ENCODE results near the gene ITM2B.
A peak's percentile ranks its signal among the peaks of the same experiment; 100 is the strongest.
"Not testable (repeated sequence)": the region's sequence is repeated elsewhere in the genome, so short reads cannot be mapped to it uniquely, and the experiment has no call there.

ITM2B gene

GRCh38 chr13:48230541-48230940 lies 2.5 kb upstream of the ITM2B start:
- DNase-seq, result no peak

GRCh38 chr13:48231080-48231479 lies 1.9 kb upstream of the ITM2B start:
- no peak for DNase-seq

DNA sequence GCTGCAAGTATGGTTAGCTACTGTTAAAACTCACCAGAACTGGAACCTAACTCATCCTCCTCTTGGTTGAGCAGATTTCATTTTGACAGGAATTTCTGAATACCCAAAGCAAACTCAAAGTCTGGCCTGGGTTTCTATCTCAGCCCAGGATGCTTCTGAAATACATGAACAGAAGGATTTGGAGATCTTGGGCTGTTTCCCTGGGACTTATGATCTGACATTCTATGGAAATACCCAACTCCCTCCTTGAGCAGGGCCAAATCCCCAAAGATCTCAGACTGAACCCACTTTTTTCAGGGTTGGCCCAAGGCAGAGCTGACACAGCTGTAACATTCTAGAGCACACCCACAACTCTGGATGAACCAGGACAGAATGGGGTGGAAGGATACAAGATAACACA lies 1.1 kb upstream of the ITM2B start:
- no peak for DNase-seq

DNA sequence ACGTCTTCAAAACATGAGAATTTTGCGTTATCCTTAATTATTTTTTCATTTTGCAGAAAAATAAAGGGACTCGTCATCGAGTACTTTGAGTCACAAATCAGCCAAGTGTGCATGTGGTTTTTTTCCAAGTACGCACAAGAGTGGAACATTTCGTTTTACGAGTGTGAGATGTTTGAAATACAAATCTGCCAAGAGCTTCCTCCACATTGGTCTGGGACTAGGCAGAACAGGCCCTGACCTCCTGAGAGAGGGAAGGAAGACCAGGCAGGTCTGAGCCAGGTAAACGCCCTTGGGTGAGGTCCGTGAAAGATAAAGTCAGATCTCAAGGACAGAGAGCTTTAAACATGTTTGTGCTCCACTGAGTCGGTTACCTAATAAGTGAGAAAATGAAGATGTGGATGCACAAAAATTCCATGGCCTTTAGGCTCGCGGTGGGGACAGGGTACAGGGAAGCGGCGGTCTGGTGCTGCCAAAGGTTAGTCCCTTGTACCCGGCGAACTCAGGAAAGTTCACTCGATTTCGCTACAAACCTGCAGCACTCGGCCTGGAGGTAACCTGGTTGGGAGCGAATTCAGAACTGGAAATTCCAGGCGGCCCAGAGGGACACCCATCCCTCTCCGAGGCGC lies 473 bp upstream of the ITM2B start:
- DNase-seq, result no peak

- no peak for DNase-seq
These were observed 983 bp downstream of the ITM2B start for GRCh38 chr13:48233889-48234488.

DNA sequence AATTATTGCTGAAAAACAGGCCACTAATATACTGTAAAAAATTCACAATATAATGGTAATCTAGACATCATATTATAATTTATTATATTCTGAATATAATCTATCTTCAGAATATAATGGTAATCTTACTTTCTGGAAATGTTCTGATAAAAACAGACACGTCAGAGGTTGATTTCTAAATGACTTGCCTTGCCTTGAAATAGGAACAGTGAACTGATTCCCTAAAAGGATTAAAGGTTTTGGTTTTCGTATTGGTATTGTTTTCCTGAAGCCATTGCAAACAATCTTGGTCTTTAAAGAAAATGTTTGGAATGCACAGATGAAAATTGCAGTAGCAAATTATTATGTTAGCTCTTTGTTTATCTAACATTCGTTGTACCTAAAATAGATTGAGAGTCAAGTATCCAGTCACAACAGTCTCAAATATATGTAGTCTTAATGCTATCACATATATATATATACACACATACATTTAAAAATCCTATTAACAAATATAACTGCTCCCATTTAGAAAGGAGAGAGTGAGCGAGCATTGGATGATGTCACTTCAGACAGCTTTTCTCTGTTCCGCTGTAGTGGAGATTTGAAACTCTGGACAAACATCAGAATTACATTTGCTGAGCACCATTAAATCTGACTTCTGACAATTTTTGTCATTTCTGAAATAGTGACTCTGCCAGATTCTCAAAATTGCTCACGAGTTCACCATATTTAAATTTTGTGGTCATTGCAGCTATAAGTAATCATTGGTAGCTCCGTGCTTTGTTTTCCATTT lies 1.7 kb downstream of the ITM2B start:
- no peak for DNase-seq

- DNase-seq, result peak; percentile 24
These were observed 2.5 kb downstream of the ITM2B start for GRCh38 chr13:48235341-48236135.

- no peak for DNase-seq
These were observed 3.7 kb downstream of the ITM2B start for GRCh38 chr13:48236528-48237353.

- DNase-seq, result not testable (repeated sequence)
These were observed 6.4 kb downstream of the ITM2B start for GRCh38 chr13:48239369-48239768.

GRCh38 chr13:48241651-48242050 lies 8.6 kb downstream of the ITM2B start:
- DNase-seq, result no peak

- no peak for DNase-seq
These were observed 9.7 kb downstream of the ITM2B start for GRCh38 chr13:48242677-48243076.

- DNase-seq, result no peak
These were observed 11.2 kb downstream of the ITM2B start for GRCh38 chr13:48244159-48244558.

DNA sequence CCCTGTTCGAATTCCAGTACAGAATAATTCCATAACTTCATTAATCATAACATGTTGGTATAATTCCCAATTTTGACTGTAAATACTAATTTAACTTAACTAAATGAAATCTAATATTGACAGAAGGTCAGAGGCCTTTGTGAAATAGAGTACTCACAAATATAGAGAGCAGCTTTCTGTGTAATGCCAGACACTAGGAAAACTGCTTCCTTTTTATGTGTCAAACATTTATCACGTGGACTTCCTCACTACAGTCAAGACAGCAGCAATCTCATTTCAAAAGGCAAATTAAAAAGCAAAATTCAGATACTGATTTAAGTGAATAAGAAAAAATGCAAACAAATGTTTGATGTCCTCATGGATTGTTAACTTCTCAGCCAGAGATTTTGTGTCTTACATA lies 13.1 kb downstream of the ITM2B start:
- DNase-seq, result no peak

- DNase-seq, result no peak
These were observed 16.0 kb downstream of the ITM2B start for GRCh38 chr13:48249018-48249417.

GRCh38 chr13:48251611-48252081 lies 18.6 kb downstream of the ITM2B start:
- no peak for DNase-seq

GRCh38 chr13:48252176-48252575 lies 19.2 kb downstream of the ITM2B start:
- DNase-seq, result no peak

DNA sequence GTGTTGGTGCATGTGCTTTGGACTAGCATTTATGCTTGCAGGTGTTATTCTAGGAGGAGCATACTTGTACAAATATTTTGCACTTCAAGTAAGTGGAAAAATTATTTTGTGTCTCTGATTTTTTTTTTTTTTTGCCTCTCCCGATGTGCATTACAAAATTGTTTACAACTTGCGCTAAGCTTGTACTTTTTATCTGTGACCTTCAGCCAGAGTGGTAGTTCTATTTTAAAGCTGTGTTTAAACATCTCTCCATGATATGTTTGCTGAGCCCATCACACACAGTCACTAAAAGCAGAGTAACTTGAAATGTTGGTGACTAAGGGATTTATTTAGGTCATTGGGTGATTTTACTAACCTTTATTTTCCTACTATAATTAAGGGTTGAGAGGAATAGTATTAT lies 20.8 kb downstream of the ITM2B start:
- no peak for DNase-seq

DNA sequence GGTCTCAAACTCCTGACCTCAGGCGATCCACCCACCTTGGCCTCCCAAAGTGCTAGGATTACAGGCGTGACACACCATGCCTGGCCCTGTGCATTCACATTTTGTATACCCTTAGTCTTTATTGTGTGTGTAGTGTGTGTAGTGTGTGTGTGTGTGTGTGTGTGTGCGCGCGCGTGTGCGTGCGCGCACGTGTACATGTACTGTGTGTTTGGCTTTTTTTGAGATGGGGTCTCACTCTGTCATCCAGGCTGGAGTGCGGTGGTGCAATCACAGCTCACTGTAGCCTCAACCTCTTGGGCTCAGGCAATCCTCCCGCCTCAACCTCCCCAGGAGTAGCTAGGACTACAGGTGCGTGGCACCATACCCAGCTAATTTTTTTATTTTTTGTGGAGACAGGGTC lies 22.1 kb downstream of the ITM2B start:
- no peak for DNase-seq

GRCh38 chr13:48255954-48256353 lies 22.9 kb downstream of the ITM2B start:
- DNase-seq, result no peak

DNA sequence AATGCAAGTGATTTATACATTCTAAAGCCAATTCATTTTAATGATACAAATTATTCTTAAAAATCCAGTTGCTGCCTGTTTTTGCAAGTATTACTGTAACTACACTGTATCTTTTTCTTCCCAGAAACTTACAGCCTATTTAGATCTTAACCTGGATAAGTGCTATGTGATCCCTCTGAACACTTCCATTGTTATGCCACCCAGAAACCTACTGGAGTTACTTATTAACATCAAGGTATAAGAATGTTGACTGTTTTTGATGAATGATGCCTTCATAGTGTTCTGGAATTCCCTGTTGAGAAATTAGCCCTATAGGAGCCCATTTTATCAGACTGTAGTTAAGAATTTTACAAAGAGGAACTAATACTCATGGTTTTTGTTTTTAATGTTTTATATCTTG lies 25.0 kb downstream of the ITM2B start:
- DNase-seq, result no peak

GRCh38 chr13:48258430-48258829 lies 25.4 kb downstream of the ITM2B start:
- DNase-seq, result no peak

GRCh38 chr13:48260970-48261369 lies 28.0 kb downstream of the ITM2B start:
- no peak for DNase-seq

Data from NCI-H1092 treated with DMSO at 0.1 percent for 48 hours (cell line).